Measurements from ENCODE around the gene TNFSF18. TPM values are rescaled to one million over a fixed set of nuclear protein-coding genes. Genes with fewer than 3 reads are reported as not detected.

Gene TNFSF18
- total RNA-seq, 3 donors from 2014 or later (not counting 1 experiment from before 2014, with no cell fraction given), result 0.18 TPM; not detected in 2

DNA sequence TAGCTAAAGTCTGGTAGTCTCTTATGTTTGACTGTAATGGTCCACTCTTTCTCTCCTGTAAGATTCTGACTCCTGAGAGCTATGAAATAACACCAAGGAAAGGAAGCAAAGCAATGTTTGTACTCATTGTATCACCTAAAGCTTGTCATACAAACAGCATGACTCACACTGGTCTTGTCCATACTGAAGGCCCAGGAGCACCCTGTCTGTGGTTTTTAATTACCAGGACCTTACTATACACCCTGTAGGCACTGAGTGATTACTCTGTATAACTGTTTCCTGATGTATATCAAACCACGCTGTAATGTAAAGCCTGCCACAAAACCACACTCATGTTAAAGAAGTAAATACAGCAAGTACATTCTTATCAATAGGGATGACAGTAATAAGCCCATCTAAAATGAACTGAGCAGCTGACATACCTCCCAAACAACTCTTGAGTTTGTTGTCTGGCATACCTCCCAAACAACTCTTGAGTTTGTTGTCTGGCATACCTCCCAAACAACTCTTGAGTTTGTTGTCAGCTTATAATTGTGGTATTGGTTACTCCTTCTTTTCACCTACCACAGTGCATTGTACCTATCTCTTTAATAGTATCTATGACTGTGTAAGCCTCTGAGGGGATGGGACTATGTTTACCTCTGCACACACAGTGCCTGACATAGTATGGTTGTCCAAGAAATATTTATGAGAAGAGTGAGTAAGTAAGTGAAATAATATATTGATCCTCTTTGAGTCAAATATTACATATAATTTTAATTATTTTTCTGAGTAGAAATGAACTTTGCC lies 11.6 kb upstream of the TNFSF18 start:
- TF ChIP-seq CTCF (IDR thresholded peaks at IDR 0.05), result no peak
- H3K4me1 ChIP-seq (ENCODE audit: control insufficient read depth, insufficient read depth, low read length), result no peaks in the 10 kb centered on the region
- peaks cover 7% of the 10 kb centered on the region for H3K36me3 Mint-ChIP-seq
- H3K9me3 ChIP-seq (ENCODE audit: control insufficient read depth, insufficient read depth, low read length), result no peaks in the 10 kb centered on the region
- intact Hi-C loops (cut with micrococcal nuclease), result no loop called here
- no peaks in the 10 kb centered on the region for H3K9me3 Mint-ChIP-seq
- H3K4me1 Mint-ChIP-seq, result no peaks in the 10 kb centered on the region
- DNase-seq (no peak), ATAC-seq (no peak)
- no CpG with 5 or more reads among the region's 1 CpG for WGBS (ENCODE audit: insufficient coverage)
- H3K27ac Mint-ChIP-seq, result no peak overlapping the region
- H3K27me3 Mint-ChIP-seq (ENCODE audit: low read depth in 2 of 2), result peaks cover 10 to 16% of the 10 kb centered on the region in 2 donors
- no peak overlapping the region for H3K27ac ChIP-seq (ENCODE audit: low read length)
- H3K4me3 ChIP-seq (ENCODE audit: low read length), result no peak overlapping the region
- no peaks in the 10 kb centered on the region for H3K27me3 ChIP-seq (ENCODE audit: control insufficient read depth, insufficient read depth, low read length)
- no peaks in the 10 kb centered on the region for H3K36me3 ChIP-seq (ENCODE audit: control insufficient read depth, insufficient read depth, low read length)
- no peak overlapping the region for H3K4me3 Mint-ChIP-seq

- H3K27me3 ChIP-seq (ENCODE audit: control insufficient read depth, insufficient read depth, low read length), result no peaks in the 10 kb centered on the region
- no peaks in the 10 kb centered on the region for H3K36me3 Mint-ChIP-seq
- H3K27ac ChIP-seq (ENCODE audit: low read length), result no peak overlapping the region
- TF ChIP-seq CTCF (IDR thresholded peaks at IDR 0.05), result no peak
- H3K9me3 Mint-ChIP-seq, result no peaks in the 10 kb centered on the region
- H3K27ac Mint-ChIP-seq, result no peak overlapping the region
- peaks cover 0 to 3% of the 10 kb centered on the region in 2 donors for H3K27me3 Mint-ChIP-seq (ENCODE audit: low read depth in 2 of 2)
- no peak for DNase-seq
- no peaks in the 10 kb centered on the region for H3K4me1 Mint-ChIP-seq
- no peak for ATAC-seq
- H3K36me3 ChIP-seq (ENCODE audit: control insufficient read depth, insufficient read depth, low read length), result no peaks in the 10 kb centered on the region
- no peaks in the 10 kb centered on the region for H3K9me3 ChIP-seq (ENCODE audit: control insufficient read depth, insufficient read depth, low read length)
- H3K4me3 Mint-ChIP-seq, result no peak overlapping the region
- no peaks in the 10 kb centered on the region for H3K4me1 ChIP-seq (ENCODE audit: control insufficient read depth, insufficient read depth, low read length)
- H3K4me3 ChIP-seq (ENCODE audit: low read length), result no peak overlapping the region
- no CpG with 5 or more reads among the region's 1 CpG for WGBS (ENCODE audit: insufficient coverage)
- intact Hi-C loops (cut with micrococcal nuclease), result no loop called here
Observed at GRCh38 chr1:173058556-173058955, 7.8 kb upstream of the TNFSF18 start.

DNA sequence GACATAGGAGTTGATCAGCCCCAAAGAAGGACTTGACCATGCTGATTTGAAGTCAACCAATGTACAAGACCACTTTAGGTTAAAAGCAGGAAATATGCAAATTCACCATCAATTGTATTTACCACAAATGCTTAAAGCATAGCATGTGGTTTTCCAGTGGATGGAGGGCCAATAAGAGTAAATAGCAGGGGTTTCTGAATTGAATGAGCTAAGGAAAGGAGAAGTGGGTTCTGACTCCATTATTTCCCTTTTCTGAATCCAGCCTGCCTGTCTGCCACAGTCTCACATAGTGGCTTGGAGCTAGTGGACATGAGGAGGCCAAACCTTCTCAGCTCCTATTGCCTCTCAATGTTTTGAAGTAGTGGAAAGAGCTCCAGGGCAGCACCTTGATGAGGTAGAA lies 7.2 kb upstream of the TNFSF18 start:
- Mint-ChIP-seq H3K4me1 (no peaks in the 10 kb centered on the region), H3K36me3 (no peaks in the 10 kb centered on the region), H3K27me3 (ENCODE audit: low read depth in 2 of 2) (no peaks in the 10 kb centered on the region), H3K4me3 (no peak overlapping the region), H3K27ac (no peak overlapping the region), H3K9me3 (no peaks in the 10 kb centered on the region)
- no peak overlapping the region for H3K27ac ChIP-seq (ENCODE audit: low read length)
- no peaks in the 10 kb centered on the region for H3K36me3 ChIP-seq (ENCODE audit: control insufficient read depth, insufficient read depth, low read length)
- H3K4me3 ChIP-seq (ENCODE audit: low read length), result no peak overlapping the region
- H3K27me3 ChIP-seq (ENCODE audit: control insufficient read depth, insufficient read depth, low read length), result no peaks in the 10 kb centered on the region
- no peak for TF ChIP-seq CTCF (IDR thresholded peaks at IDR 0.05)
- DNase-seq (no peak), ATAC-seq (no peak)
- no peaks in the 10 kb centered on the region for H3K4me1 ChIP-seq (ENCODE audit: control insufficient read depth, insufficient read depth, low read length)
- intact Hi-C loops (cut with micrococcal nuclease), result no loop called here
- H3K9me3 ChIP-seq (ENCODE audit: control insufficient read depth, insufficient read depth, low read length), result no peaks in the 10 kb centered on the region

DNA sequence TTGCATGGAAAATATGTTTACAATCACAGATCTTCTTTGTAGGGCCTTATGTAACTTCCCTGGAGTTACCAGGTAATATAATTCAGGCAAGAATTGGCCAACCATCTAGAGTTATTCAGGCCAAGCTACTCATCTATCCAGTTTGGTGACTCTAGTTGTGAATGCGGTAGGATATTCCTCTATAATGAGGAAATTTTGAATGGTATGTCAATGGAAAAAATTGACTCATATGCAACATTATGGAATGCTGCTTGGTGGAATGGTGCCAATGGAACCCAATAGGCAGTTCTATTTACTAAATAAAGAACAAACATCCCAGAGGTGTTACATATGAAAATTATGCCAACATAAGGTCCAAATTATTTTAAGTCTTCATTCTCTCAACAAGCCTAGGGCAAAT lies 5.6 kb upstream of the TNFSF18 start:
- Histone ChIP-seq H3K27ac (ENCODE audit: low read length) (no peak overlapping the region), H3K27me3 (ENCODE audit: control insufficient read depth, insufficient read depth, low read length) (no peaks in the 10 kb centered on the region), H3K4me1 (ENCODE audit: control insufficient read depth, insufficient read depth, low read length) (no peaks in the 10 kb centered on the region), H3K4me3 (ENCODE audit: low read length) (no peak overlapping the region), H3K36me3 (ENCODE audit: control insufficient read depth, insufficient read depth, low read length) (no peaks in the 10 kb centered on the region), H3K9me3 (ENCODE audit: control insufficient read depth, insufficient read depth, low read length) (no peaks in the 10 kb centered on the region)
- Mint-ChIP-seq H3K36me3 (no peaks in the 10 kb centered on the region), H3K4me3 (no peak overlapping the region), H3K4me1 (no peaks in the 10 kb centered on the region), H3K27ac (no peak overlapping the region), H3K9me3 (no peaks in the 10 kb centered on the region), H3K27me3 (ENCODE audit: low read depth in 2 of 2) (no peaks in the 10 kb centered on the region)
- no peak for ATAC-seq
- DNase-seq, result no peak
- 100% methylated on average over 1 of the region's 1 CpG for WGBS (ENCODE audit: insufficient coverage)
- TF ChIP-seq CTCF (IDR thresholded peaks at IDR 0.05), result no peak
- intact Hi-C loops (cut with micrococcal nuclease), result no loop called here
